GM12874 (cell line): ENCODE results near the gene SLC8A1.

ENCODE experiments used
- CTCF ChIP-seq: IDR thresholded peaks from 2 replicates; pipeline ENCODE4 v1.5.1; 2011; ENCODE audit warnings: low read depth, mild to moderate bottlenecking, control low read depth, low read length, moderate library complexity; ENCODE audit not compliant: insufficient read depth

Gene SLC8A1

GRCh38 chr2:40396124-40396523, 55.8 kb downstream of the SLC8A1 start:
- TF ChIP-seq CTCF: no peak

DNA sequence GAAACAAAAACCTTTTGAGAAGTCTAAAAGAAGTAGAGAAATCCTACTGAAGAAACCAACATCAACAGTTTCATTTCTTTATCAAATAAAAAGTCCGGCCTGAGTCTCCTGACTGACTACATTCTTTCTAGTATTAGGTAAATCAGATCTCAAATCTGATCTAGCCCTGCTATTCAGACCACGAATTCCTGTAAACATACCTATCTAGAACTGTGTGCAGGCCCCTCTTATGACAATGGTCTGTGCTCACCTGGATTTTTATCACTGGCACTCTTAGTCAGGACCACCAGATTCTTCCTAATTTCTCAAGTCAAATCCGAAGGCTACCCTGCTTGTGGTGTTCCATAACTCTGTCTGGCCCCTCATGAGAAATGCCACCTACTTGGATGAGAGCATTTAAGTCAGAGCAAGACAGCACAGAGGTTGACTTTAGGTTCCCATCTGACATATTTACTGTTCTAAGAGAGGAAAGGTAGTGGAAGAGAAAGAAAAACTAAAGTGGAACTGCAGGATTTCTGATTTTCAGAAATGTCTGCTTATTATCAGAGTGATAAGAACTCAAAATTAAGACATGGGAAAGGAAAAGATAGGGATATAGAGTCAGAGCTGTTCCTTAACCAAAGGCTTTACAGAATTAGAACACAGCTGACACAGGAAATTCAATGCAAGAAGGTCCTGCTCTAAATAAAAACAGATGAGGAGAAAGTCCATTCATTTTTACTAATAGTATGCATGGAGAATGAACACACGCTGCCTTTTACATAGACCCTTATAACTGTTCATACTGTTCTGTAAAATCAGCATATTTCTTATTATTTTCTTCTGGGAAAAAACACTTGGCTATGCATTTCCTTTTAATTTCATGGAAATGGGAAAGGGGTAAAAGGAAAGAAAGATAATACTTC, 56.5 kb downstream of the SLC8A1 start:
- no peak for TF ChIP-seq CTCF

- TF ChIP-seq CTCF: no peak
Observed at GRCh38 chr2:40394597-40394996, 57.3 kb downstream of the SLC8A1 start.

GRCh38 chr2:40394031-40394430, 57.9 kb downstream of the SLC8A1 start:
- no peak for TF ChIP-seq CTCF

GRCh38 chr2:40388161-40388560, 63.7 kb downstream of the SLC8A1 start:
- no peak for TF ChIP-seq CTCF

GRCh38 chr2:40386177-40386576, 65.7 kb downstream of the SLC8A1 start:
- no peak for TF ChIP-seq CTCF

DNA sequence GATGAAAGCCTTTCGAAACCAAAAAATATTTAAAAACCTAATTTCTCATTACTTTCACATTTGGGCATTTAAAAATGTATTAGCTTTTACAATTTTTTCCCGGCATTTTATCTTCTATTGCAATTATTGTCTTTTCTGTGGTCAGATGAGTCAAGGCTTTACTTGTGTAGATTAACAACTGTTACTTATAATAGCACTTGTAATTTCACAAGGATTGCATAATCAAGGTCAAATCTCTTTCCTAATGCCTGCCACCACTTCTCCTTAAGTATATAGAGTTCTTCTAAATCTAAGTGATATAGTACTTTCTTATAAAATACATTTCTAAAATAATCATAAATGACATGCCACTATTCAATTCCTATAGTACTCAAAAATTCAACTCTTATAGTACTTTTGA, 67.2 kb downstream of the SLC8A1 start:
- TF ChIP-seq CTCF: no peak
